GM12864 (cell line): ENCODE measurements around the gene CEP43.

Experiments used
- DNase-seq: peaks from one replicate; pipeline ENCODE4 v3.0.0-alpha.2; 2011; ENCODE audit warnings: low read depth
- H3K4me3 ChIP-seq: 2 replicates; pipeline ENCODE4 v1.5.1; 2011; ENCODE audit warnings: mild to moderate bottlenecking, low read depth, low read length, control low read depth
- CTCF ChIP-seq: IDR thresholded peaks from 2 replicates; pipeline ENCODE4 v1.5.1; 2011; ENCODE audit warnings: low read depth, mild to moderate bottlenecking, moderate library complexity, low read length, control low read depth, inconsistent platforms; ENCODE audit errors: missing control alignments

The CEP43 gene

GRCh38 chr6:166970091-166970490 lies 29.1 kb upstream of the CEP43 start:
- TF ChIP-seq CTCF, result no peak
- no peak for DNase-seq

GRCh38 chr6:166970776-166971175 lies 28.4 kb upstream of the CEP43 start:
- DNase-seq, result no peak
- no peak overlapping the region for H3K4me3 ChIP-seq
- TF ChIP-seq CTCF, result no peak

More at GRCh38 chr6:166970091-166970490, 29.1 kb upstream of the CEP43 start:
- H3K4me3 ChIP-seq, result no peak overlapping the region

GRCh38 chr6:166971271-166971670 lies 27.9 kb upstream of the CEP43 start:
- no peak overlapping the region for H3K4me3 ChIP-seq
- DNase-seq, result no peak
- TF ChIP-seq CTCF, result no peak

- H3K4me3 ChIP-seq, result no peak overlapping the region
- no peak for TF ChIP-seq CTCF
- no peak for DNase-seq
Measured at GRCh38 chr6:166972101-166972500, 27.1 kb upstream of the CEP43 start.

GRCh38 chr6:166976636-166977035 lies 22.6 kb upstream of the CEP43 start:
- TF ChIP-seq CTCF, result no peak
- H3K4me3 ChIP-seq, result no peak overlapping the region
- DNase-seq, result no peak

GRCh38 chr6:166977621-166978525 lies 21.3 kb upstream of the CEP43 start:
- no peak overlapping the region for H3K4me3 ChIP-seq
- no peak for DNase-seq
- no peak for TF ChIP-seq CTCF

GRCh38 chr6:166980738-166981137 lies 18.5 kb upstream of the CEP43 start:
- no peak for DNase-seq
- no peak overlapping the region for H3K4me3 ChIP-seq
- TF ChIP-seq CTCF, result no peak
